MCF 10A (cell line): ENCODE measurements around the gene CEL. TPM values are rescaled to one million over a fixed set of nuclear protein-coding genes. Genes with fewer than 3 reads are reported as not detected.
"Not testable (repeated sequence)": the region's sequence is repeated elsewhere in the genome, so short reads cannot be mapped to it uniquely, and the experiment has no call there.

ENCODE experiments used
- BruUV-seq: library from RNA; stranded (reverse); fragments of 400-500 nt; replicated peaks from 2 replicates; lab custom pipeline; 2021; lab: Mats Ljungman, UMichigan
- CTCF ChIA-PET: fragments of 300-600 bp; sonication (Branson Sonifier 250); formaldehyde crosslinking; extraction: SDS; loops from one replicate; lab custom pipeline; 2021; ENCODE audit warnings: antibody characterized with exemption, inconsistent platforms; lab: Yijun Ruan, JAX
- POLR2A ChIA-PET: fragments of 300-600, 350-650 bp; sonication (Branson Sonifier 250); formaldehyde crosslinking; extraction: SDS; loops from one replicate; lab custom pipeline; 2020; ENCODE audit warnings: antibody characterized with exemption, inconsistent platforms; lab: Yijun Ruan, JAX
- DNase-seq: peaks from one replicate; pipeline ENCODE4 v3.0.0-alpha.2; 2018; ENCODE audit not compliant: unreplicated experiment
- H3K27ac Mint-ChIP-seq: one replicate; pipeline ENCODE4 v1.8.0; 2022; ENCODE audit warnings: mild to moderate bottlenecking, low read depth, mixed read lengths; ENCODE audit not compliant: unreplicated experiment
- H3K27me3 Mint-ChIP-seq: one replicate; pipeline ENCODE4 v1.8.0; 2022; ENCODE audit warnings: mixed read lengths; ENCODE audit not compliant: insufficient read depth, unreplicated experiment
- H3K36me3 Mint-ChIP-seq: one replicate; pipeline ENCODE4 v1.8.0; 2022; ENCODE audit warnings: mild to moderate bottlenecking, moderate library complexity, mixed read lengths; ENCODE audit not compliant: insufficient read depth, unreplicated experiment
- H3K4me1 Mint-ChIP-seq: one replicate; pipeline ENCODE4 v1.8.0; 2022; ENCODE audit warnings: mixed read lengths; ENCODE audit not compliant: insufficient read depth, unreplicated experiment
- H3K4me3 Mint-ChIP-seq: one replicate; pipeline ENCODE4 v1.8.0; 2022; ENCODE audit warnings: mild to moderate bottlenecking, moderate library complexity, mixed read lengths; ENCODE audit not compliant: unreplicated experiment
- H3K9me3 Mint-ChIP-seq: one replicate; pipeline ENCODE4 v1.8.0; 2022; ENCODE audit warnings: mixed read lengths; ENCODE audit not compliant: unreplicated experiment
- intact Hi-C: fragments of 100-400 bp; cut with micrococcal nuclease; formaldehyde crosslinking; loops from 2 replicates; pipeline ENCODE4 v1.14.1; 2022
- total RNA-seq: library from RNA; stranded (reverse); gene quantifications from 2 replicates; pipeline ENCODE4 v1.2.3, GENCODE V29; 2022
- TF ChIP-seq, protein P1 (sequence below): fragments of 200-600 bp; IDR thresholded peaks from one replicate; pipeline ENCODE4 v1.8.0; 2022; ENCODE audit warnings: antibody characterized with exemption, mild to moderate bottlenecking; ENCODE audit not compliant: unreplicated experiment

The CEL gene
- total RNA-seq, 1 experiment from 2014 or later, result 1.9 TPM

DNA sequence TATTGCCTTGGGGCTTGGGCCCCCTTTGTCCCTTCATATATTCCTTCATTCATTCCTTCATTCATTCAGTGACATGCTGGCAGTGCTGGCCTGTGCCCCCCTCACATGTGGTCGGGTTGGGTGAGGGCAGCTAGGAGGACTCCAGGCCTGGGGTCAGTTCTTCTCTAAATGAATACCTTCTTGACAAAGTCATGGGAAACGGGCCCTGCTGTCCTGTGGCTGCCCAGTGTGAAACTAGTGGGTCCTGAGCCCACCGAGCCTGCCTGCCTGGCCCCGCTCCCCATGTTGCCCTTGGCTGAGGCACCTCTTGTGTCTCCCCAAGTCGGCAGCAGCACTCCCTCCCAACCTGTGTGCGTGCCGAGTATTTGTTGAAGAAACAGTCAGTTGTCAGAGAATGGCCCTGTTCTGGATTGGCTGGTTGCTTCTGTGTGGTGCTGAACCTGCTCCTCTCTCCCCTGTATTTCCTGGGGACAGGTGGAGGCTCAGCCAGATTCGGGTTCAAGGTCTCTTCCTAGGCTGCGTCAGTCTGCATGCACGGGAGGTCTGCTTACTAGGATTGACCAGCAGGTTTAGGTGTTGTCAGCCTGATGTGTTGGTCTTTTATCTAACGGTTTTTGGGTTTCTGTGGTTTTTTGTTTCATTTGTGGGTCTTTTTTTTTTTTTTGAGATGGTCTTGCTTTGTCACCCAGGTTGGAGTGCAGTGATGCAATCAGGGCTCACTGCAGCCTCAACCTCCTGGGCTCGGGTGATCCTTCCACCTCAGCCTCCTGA is 3.0 kb upstream of the CEL start:
- Mint-ChIP-seq H3K27me3 (no peaks in the 10 kb centered on the region), H3K36me3 (peaks cover 11% of the 10 kb centered on the region), H3K27ac (peak overlapping the region; percentile 62), H3K4me3 (no peak overlapping the region), H3K4me1 (peaks cover 6% of the 10 kb centered on the region), H3K9me3 (no peaks in the 10 kb centered on the region)
- BruUV-seq, result no TSS peak
- POLR2A ChIA-PET, result interaction anchor here (1.6 kb wide), 1 partner anchor 9 kb away, joined by 6 read pairs; no protein-coding TSS in a partner anchor
- intact Hi-C loops, result no loop called here
- TF ChIP-seq, protein P1, sequence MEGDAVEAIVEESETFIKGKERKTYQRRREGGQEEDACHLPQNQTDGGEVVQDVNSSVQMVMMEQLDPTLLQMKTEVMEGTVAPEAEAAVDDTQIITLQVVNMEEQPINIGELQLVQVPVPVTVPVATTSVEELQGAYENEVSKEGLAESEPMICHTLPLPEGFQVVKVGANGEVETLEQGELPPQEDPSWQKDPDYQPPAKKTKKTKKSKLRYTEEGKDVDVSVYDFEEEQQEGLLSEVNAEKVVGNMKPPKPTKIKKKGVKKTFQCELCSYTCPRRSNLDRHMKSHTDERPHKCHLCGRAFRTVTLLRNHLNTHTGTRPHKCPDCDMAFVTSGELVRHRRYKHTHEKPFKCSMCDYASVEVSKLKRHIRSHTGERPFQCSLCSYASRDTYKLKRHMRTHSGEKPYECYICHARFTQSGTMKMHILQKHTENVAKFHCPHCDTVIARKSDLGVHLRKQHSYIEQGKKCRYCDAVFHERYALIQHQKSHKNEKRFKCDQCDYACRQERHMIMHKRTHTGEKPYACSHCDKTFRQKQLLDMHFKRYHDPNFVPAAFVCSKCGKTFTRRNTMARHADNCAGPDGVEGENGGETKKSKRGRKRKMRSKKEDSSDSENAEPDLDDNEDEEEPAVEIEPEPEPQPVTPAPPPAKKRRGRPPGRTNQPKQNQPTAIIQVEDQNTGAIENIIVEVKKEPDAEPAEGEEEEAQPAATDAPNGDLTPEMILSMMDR, result no peak
- CTCF ChIA-PET, result interaction anchor here (0.8 to 1.4 kb wide), 2 partner anchors 8 to 87 kb away, joined by 3 to 5 read pairs; no protein-coding TSS in a partner anchor
- DNase-seq, result no peak

DNA sequence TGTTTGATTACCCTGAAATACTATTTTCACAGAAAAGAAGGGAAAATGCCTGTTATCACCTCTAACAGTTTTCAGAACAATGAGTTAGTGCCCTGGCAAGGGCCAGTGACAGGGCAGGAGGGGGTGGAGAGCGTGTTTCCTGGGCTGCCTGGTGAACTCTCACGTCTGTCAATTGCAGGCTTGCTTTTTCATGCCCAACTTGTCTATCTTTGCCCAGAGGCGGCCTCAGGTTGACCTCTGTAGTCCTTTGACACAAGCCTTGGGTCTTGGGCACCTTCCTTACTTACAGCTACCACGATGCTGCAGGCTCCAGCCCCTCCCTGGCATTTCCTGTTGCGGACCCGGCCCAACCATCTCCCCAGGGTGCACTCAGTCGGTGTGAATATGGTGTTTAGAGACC is 2.2 kb upstream of the CEL start:
- ChIA-PET POLR2A (interaction anchor here (1.4 to 1.6 kb wide), 2 partner anchors 29 to 74 kb away, joined by 3 to 5 read pairs; partner anchors contain the start of gene GTF3C5), CTCF (interaction anchor here (0.7 to 1.7 kb wide), 3 partner anchors 11 to 653 kb away, joined by 3 to 5 read pairs (median 4); no protein-coding TSS in a partner anchor)
- TF ChIP-seq, protein P1, result no peak
- Mint-ChIP-seq H3K27me3 (no peaks in the 10 kb centered on the region), H3K36me3 (peaks cover 6% of the 10 kb centered on the region), H3K4me1 (peaks cover 6% of the 10 kb centered on the region), H3K9me3 (no peaks in the 10 kb centered on the region), H3K4me3 (no peak overlapping the region), H3K27ac (peak overlapping the region; percentile 62)
- intact Hi-C loops, result no loop called here
- peak; percentile 24 for DNase-seq
- no TSS peak for BruUV-seq

- ChIA-PET POLR2A (interaction anchor here (1.4 to 1.6 kb wide), 2 partner anchors 30 to 73 kb away, joined by 3 to 5 read pairs; partner anchors contain the start of gene GTF3C5), CTCF (interaction anchor here (0.5 to 1.7 kb wide), 2 partner anchors 12 to 653 kb away, joined by 3 to 5 read pairs; no protein-coding TSS in a partner anchor)
- no peaks in the 10 kb centered on the region for H3K9me3 Mint-ChIP-seq
- no peaks in the 10 kb centered on the region for H3K27me3 Mint-ChIP-seq
- TF ChIP-seq, protein P1, result no peak
- H3K27ac Mint-ChIP-seq, result peak overlapping the region; percentile 62
- H3K4me1 Mint-ChIP-seq, result peaks cover 6% of the 10 kb centered on the region
- peaks cover 6% of the 10 kb centered on the region for H3K36me3 Mint-ChIP-seq
- intact Hi-C loops, result no loop called here
- DNase-seq, result no peak
- no peak overlapping the region for H3K4me3 Mint-ChIP-seq
- BruUV-seq, result no TSS peak
These were observed 1.4 kb upstream of the CEL start for GRCh38 chr9:133060417-133060841.

- H3K9me3 Mint-ChIP-seq, H3K4me3 Mint-ChIP-seq, BruUV-seq, H3K27me3 Mint-ChIP-seq, intact Hi-C loops, H3K4me1 Mint-ChIP-seq, H3K36me3 Mint-ChIP-seq: not testable (repeated sequence)
- POLR2A ChIA-PET, result interaction anchor here (1.6 kb wide), 1 partner anchor 30 kb away, joined by 5 read pairs; the partner anchor contains the start of gene GTF3C5
- CTCF ChIA-PET, result interaction anchor here (1.7 kb wide), 1 partner anchor 13 kb away, joined by 5 read pairs; no protein-coding TSS in a partner anchor
- H3K27ac Mint-ChIP-seq, result peak overlapping the region; percentile 62
- peak; percentile 10 for DNase-seq
These were observed 590 bp upstream of the CEL start for GRCh38 chr9:133061019-133061763.

DNA sequence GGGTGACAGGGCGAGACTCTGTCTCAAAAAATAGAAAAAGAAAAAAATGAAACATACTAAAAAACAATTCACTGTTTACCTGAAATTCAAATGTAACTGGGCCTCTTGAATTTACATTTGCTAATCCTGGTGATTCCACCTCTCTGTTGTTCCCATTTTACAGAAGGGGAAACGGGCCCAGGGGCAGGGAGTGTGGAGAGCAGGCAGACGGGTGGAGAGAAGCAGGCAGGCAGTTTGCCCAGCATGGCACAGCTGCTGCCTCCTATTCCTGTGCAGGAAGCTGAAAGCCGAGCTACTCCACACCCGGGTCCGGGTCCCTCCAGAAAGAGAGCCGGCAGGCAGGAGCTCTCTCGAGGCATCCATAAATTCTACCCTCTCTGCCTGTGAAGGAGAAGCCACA is 788 bp downstream of the CEL start:
- H3K27me3 Mint-ChIP-seq, H3K4me1 Mint-ChIP-seq, H3K36me3 Mint-ChIP-seq, intact Hi-C loops, CTCF ChIA-PET, H3K4me3 Mint-ChIP-seq, DNase-seq, H3K9me3 Mint-ChIP-seq, H3K27ac Mint-ChIP-seq, BruUV-seq, POLR2A ChIA-PET: not testable (repeated sequence)
